Mesenchymal stem cell (in vitro differentiated cells and primary cell): Measurements from ENCODE around the gene CARNS1.
A peak's percentile ranks its signal among the peaks of the same experiment; 100 is the strongest.

ENCODE experiments used
- DNase-seq: peaks from one replicate; pipeline ENCODE4 v3.0.0-alpha.2; 2013
- H2AFZ ChIP-seq: one replicate; pipeline ENCODE4 v1.6.1; 2013; ENCODE audit warnings: low read depth, mild to moderate bottlenecking, control low read depth, inconsistent platforms, low read length, moderate library complexity
- H2AK5ac ChIP-seq: 2 replicates; pipeline ENCODE4 v1.6.1; 2013; ENCODE audit warnings: low read length, moderate library complexity, mild to moderate bottlenecking, inconsistent platforms; ENCODE audit not compliant: severe bottlenecking
- H2BK120ac ChIP-seq: one replicate; pipeline ENCODE4 v1.6.1; 2013; ENCODE audit warnings: low read depth, mild to moderate bottlenecking, inconsistent platforms, low read length, moderate library complexity
- H2BK12ac ChIP-seq, 2 experiments: one replicate each; pipeline ENCODE4 v1.6.1; 2013; ENCODE audit warnings: inconsistent platforms in 2 of 2, low read length in 2 of 2, mild to moderate bottlenecking in 2 of 2, moderate library complexity in 2 of 2, control low read depth in 1 of 2
- H2BK15ac ChIP-seq: one replicate; pipeline ENCODE4 v1.6.1; 2013; ENCODE audit warnings: mild to moderate bottlenecking, low read depth, inconsistent platforms; ENCODE audit not compliant: poor library complexity, severe bottlenecking
- H2BK5ac ChIP-seq: 2 replicates; pipeline ENCODE4 v1.6.1; 2013; ENCODE audit warnings: low read depth, mild to moderate bottlenecking, low read length, control low read depth, inconsistent platforms; ENCODE audit not compliant: poor library complexity, severe bottlenecking
- H3K14ac ChIP-seq, 2 experiments: one replicate each; pipeline ENCODE4 v1.6.1; 2013; ENCODE audit warnings: inconsistent platforms in 2 of 2, low read length in 2 of 2, control low read depth in 1 of 2, mild to moderate bottlenecking in 1 of 2, moderate library complexity in 1 of 2
- H3K18ac ChIP-seq, 2 experiments: one replicate each; pipeline ENCODE4 v1.6.1; 2013; ENCODE audit warnings: inconsistent platforms in 2 of 2, low read length in 2 of 2, control low read depth in 1 of 2, low read depth in 1 of 2, mild to moderate bottlenecking in 1 of 2
- H3K23ac ChIP-seq, 2 experiments: one replicate each; pipeline ENCODE4 v1.6.1; 2013; ENCODE audit warnings: inconsistent platforms in 2 of 2, low read length in 2 of 2, mild to moderate bottlenecking in 2 of 2, moderate library complexity in 2 of 2, control low read depth in 1 of 2
- H3K27ac ChIP-seq: 2 replicates; pipeline ENCODE4 v1.5.1; 2013; ENCODE audit warnings: mild to moderate bottlenecking, moderate library complexity, low read length, control low read depth, inconsistent platforms; ENCODE audit not compliant: poor library complexity, severe bottlenecking
- H3K27me3 ChIP-seq, 2 experiments: 2 replicates each; pipeline versions ENCODE4 v1.6.1 to v1.7.0; 2013; ENCODE audit warnings: low read length in 2 of 2, mild to moderate bottlenecking in 2 of 2, moderate library complexity in 2 of 2, control low read depth in 1 of 2, inconsistent platforms in 1 of 2; ENCODE audit not compliant: control insufficient read depth in 1 of 2, insufficient read depth in 1 of 2
- H3K36me3 ChIP-seq, 2 experiments: 2 replicates each; pipeline versions ENCODE4 v1.6.1 to v1.7.0; 2013; ENCODE audit warnings: low read length in 2 of 2, control low read depth in 1 of 2, inconsistent platforms in 1 of 2, low read depth in 1 of 2, mild to moderate bottlenecking in 1 of 2; ENCODE audit not compliant: insufficient read depth in 2 of 2, control insufficient read depth in 1 of 2
- H3K4ac ChIP-seq, 2 experiments: one replicate each; pipeline ENCODE4 v1.6.1; 2013; ENCODE audit warnings: inconsistent platforms in 2 of 2, low read length in 2 of 2, mild to moderate bottlenecking in 2 of 2, moderate library complexity in 2 of 2, control low read depth in 1 of 2, low read depth in 1 of 2
- H3K4me1 ChIP-seq: 2 replicates; pipeline ENCODE4 v1.6.1; 2013; ENCODE audit warnings: low read depth, low read length, control low read depth; ENCODE audit not compliant: control insufficient read depth, insufficient read depth
- H3K4me2 ChIP-seq: 2 replicates; pipeline ENCODE4 v1.6.1; 2013; ENCODE audit warnings: low read length, mild to moderate bottlenecking, inconsistent platforms; ENCODE audit not compliant: poor library complexity, severe bottlenecking
- H3K4me3 ChIP-seq, 2 experiments: 2 replicates each; pipeline versions ENCODE4 v1.5.1 to v1.7.0; 2013; ENCODE audit warnings: low read length in 2 of 2, mild to moderate bottlenecking in 2 of 2, control low read depth in 1 of 2, low read depth in 1 of 2; ENCODE audit not compliant: insufficient read depth in 1 of 2
- H3K79me1 ChIP-seq: replicated peaks from 2 replicates; pipeline ENCODE4 v1.6.1; 2013; ENCODE audit warnings: mild to moderate bottlenecking, control low read depth, low read length, inconsistent platforms; ENCODE audit not compliant: poor library complexity, severe bottlenecking
- H3K9ac ChIP-seq: 2 replicates; pipeline ENCODE4 v1.7.0; 2013; ENCODE audit warnings: mild to moderate bottlenecking, low read length, moderate library complexity
- H3K9me3 ChIP-seq: 2 replicates; pipeline ENCODE4 v1.7.0; 2013; ENCODE audit warnings: mild to moderate bottlenecking, low read length; ENCODE audit not compliant: control insufficient read depth
- H4K8ac ChIP-seq: one replicate; pipeline ENCODE4 v1.6.1; 2013; ENCODE audit warnings: inconsistent platforms, mild to moderate bottlenecking, low read length, moderate library complexity
- H4K91ac ChIP-seq: one replicate; pipeline ENCODE4 v1.6.1; 2013; ENCODE audit warnings: mild to moderate bottlenecking, low read length, inconsistent platforms
- WGBS: methylation state at CpG from one replicate; pipeline ENCODE4 v1.1.7; 2013; ENCODE audit warnings: mixed read lengths; 5-methylcytosine and 5-hydroxymethylcytosine counted together

The CARNS1 gene

DNA sequence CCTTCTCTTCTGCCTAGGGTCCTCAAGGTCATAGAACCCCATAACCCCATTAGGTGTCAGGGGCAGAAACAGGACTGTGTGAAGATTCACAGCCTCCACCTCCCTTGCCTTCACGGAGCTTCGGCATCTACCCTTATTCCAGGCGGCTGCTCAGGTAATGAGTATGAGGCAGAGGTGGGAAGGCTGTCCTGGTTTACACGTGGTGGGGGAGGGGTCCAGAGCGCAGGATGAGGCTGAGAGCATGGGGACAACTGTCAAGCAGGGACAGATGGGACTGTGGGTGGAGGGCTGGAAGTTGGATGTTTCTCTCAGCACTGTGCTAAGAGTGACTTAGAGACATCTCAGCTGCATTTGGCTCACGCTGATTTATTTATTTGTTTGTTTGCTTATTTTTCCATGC lies 28.0 kb upstream of the CARNS1 start:
- peaks cover 9% of the 10 kb centered on the region for H3K79me1 ChIP-seq
- no peak overlapping the region for H3K18ac ChIP-seq
- 56% methylated on average over 5 of the region's 6 CpGs for WGBS

DNA sequence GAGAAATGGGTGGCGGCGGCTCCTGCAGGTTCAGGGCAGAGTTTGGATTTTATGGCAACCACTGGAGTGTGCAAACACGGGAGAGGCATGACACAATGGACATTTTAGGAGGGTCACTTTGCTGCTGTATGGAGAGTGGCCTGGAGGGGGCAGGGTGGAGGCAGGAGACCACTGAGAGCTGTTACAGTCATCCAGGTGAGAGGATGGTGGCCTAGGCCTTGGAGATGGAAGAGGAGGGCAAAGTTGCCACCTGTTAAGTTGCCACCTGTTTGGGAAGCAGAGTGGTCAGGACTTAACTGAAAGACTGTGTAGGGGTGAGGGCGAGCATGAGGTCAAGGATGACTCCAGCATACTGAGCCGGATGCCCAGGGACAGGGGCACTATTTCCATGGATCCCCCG lies 26.0 kb upstream of the CARNS1 start:
- Histone ChIP-seq H3K18ac (no peak overlapping the region), H4K91ac (no peak overlapping the region)

More for the DNA sequence above, 28.0 kb upstream of the CARNS1 start:
- H4K8ac ChIP-seq, result no peak overlapping the region
- DNase-seq, result no peak
- H3K36me3 ChIP-seq, result no peaks in the 10 kb centered on the region
- no peak overlapping the region for H3K27ac ChIP-seq
- H3K4me2 ChIP-seq, result no peak overlapping the region
- H3K14ac ChIP-seq, result no peak overlapping the region
- peaks cover 17% of the 10 kb centered on the region for H3K4me1 ChIP-seq
- H3K27me3 ChIP-seq, result peaks cover 0 to 11% of the 10 kb centered on the region in 2 experiments
- no peak overlapping the region for H3K4ac ChIP-seq
- no peaks in the 10 kb centered on the region for H3K9me3 ChIP-seq
- no peak overlapping the region for H3K9ac ChIP-seq
- no peak overlapping the region for H2BK120ac ChIP-seq
- no peak overlapping the region for H2BK12ac ChIP-seq
- no peak overlapping the region for H2BK15ac ChIP-seq
- H2BK5ac ChIP-seq, result no peak overlapping the region
- no peak overlapping the region for H2AK5ac ChIP-seq
- H2AFZ ChIP-seq, result no peak overlapping the region
- no peak overlapping the region for H4K91ac ChIP-seq
- no peak overlapping the region for H3K23ac ChIP-seq
- no peak overlapping the region for H3K4me3 ChIP-seq

DNA sequence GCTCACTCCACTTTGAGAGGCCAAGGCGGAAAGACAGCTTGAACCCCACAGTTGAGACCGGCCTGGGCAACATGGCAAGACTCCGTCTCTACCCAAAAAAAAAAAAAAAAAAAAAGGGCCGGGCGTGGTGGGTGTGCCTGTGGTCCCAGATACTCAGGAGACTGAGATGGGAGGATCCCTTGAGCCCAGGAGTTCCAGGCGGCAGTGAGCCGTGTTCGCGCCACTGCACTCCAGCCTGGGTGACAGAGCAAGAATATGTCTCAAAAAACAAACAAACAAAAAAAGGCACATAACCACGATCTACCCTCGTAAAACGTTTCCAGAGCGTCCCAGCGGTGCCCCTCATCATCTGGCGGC lies 24.6 kb upstream of the CARNS1 start:
- Histone ChIP-seq H2BK120ac (no peak overlapping the region), H3K4me1 (peaks cover 15% of the 10 kb centered on the region), H3K9me3 (no peaks in the 10 kb centered on the region), H3K36me3 (peaks cover 10 to 20% of the 10 kb centered on the region in 2 experiments), H2BK12ac (no peak overlapping the region), H2BK15ac (no peak overlapping the region), H3K27me3 (peaks cover 0 to 11% of the 10 kb centered on the region in 2 experiments), H3K79me1 (peaks cover 20% of the 10 kb centered on the region), H2AFZ (no peak overlapping the region), H2BK5ac (no peak overlapping the region), H3K4me2 (peak overlapping the region; percentile 74), H3K9ac (peak overlapping the region; percentile 90), H3K4me3 (peak overlapping the region; percentile 87 to 91), H4K91ac (no peak overlapping the region), H3K18ac (peak overlapping the region in 1 of 2 experiments; percentile 69), H3K14ac (no peak overlapping the region), H4K8ac (no peak overlapping the region), H3K4ac (peak overlapping the region in 1 of 2 experiments; percentile 62), H2AK5ac (no peak overlapping the region), H3K27ac (peak overlapping the region; percentile 51), H3K23ac (no peak overlapping the region)
- DNase-seq, result no peak
- 17% methylated on average over 12 of the region's 15 CpGs for WGBS

More for the DNA sequence above, 26.0 kb upstream of the CARNS1 start:
- Histone ChIP-seq H3K4me1 (peaks cover 22% of the 10 kb centered on the region), H3K9ac (no peak overlapping the region), H3K79me1 (peaks cover 20% of the 10 kb centered on the region), H3K27ac (no peak overlapping the region), H3K27me3 (peaks cover 0 to 11% of the 10 kb centered on the region in 2 experiments), H3K23ac (no peak overlapping the region), H2BK15ac (no peak overlapping the region), H2BK5ac (no peak overlapping the region), H2BK12ac (peak overlapping the region in 1 of 2 experiments; percentile 51), H3K4me3 (no peak overlapping the region), H3K9me3 (no peaks in the 10 kb centered on the region), H3K4ac (no peak overlapping the region), H3K4me2 (no peak overlapping the region), H2BK120ac (no peak overlapping the region), H3K36me3 (peaks cover 2 to 12% of the 10 kb centered on the region in 2 experiments), H2AFZ (no peak overlapping the region), H4K8ac (no peak overlapping the region), H2AK5ac (no peak overlapping the region), H3K14ac (no peak overlapping the region)
- 74% methylated on average over 6 of the region's 6 CpGs for WGBS
- peak; percentile 40 for DNase-seq

DNA sequence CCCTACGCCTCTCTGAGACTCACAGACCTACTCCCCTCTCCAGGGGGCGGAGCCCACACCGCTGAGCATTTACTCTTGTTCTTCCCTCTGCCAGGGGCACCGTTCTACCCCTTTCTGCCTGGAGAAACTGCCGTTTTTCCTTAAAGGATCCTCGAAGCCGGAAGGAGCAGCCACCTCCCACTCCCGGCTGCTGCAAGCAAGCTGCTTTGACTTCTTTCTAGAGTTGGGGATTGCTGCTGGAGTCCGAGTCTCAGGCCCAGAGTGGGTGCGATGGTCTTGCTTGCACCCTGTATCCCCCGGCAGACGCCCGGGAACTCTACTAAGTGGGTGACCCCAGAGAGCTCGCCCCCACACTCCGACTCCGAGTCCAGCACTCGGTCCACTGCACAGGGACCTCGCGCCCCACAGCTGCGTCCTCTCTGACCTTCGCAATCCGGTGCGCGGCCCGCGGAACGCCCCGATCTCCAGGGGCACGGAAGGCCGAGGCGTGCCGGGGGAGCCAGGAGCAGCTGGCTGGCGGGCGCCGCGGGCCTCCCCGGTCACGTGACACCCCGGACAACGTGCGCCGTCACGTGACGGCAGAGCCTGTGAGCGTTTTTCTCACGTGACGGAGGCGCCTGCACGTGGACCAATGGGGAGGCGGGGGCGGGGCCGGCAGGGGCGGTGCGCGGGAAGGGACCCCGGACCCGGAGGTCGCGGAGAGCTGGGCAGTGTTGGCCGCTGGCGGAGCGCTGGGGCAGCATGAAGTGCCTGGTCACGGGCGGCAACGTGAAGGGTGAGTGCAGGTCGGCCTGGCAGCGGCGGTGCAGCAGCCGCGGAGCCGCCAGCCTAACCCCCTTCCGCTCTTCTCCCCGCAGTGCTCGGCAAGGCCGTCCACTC lies 23.9 kb upstream of the CARNS1 start, which contains the start of gene RAD9A:
Gene RAD9A, plus strand, starts transcription at position 683 of the 879 bp plus-strand sequence. Its CDS starts 59 bp downstream, at position 742.
- H3K9me3 ChIP-seq, result no peaks in the 10 kb centered on the region
- peak within 1 kb of the TSS; percentile 51 for H3K27ac ChIP-seq
- H2BK12ac ChIP-seq, result peak within 1 kb of the TSS; percentile 55 to 84
- peak within 1 kb of the TSS; percentile 79 for H4K91ac ChIP-seq
- peaks cover 23% of the 10 kb centered on the region for H3K79me1 ChIP-seq
- peaks cover 0 to 11% of the 10 kb centered on the region in 2 experiments for H3K27me3 ChIP-seq
- H2BK5ac ChIP-seq, result peak within 1 kb of the TSS; percentile 54
- DNase-seq, result peak; percentile 95
- H3K4ac ChIP-seq, result peak within 1 kb of the TSS; percentile 62 to 68
- H3K9ac ChIP-seq, result peak within 1 kb of the TSS; percentile 90
- H4K8ac ChIP-seq, result peak within 1 kb of the TSS; percentile 83
- peaks cover 16 to 26% of the 10 kb centered on the region in 2 experiments for H3K36me3 ChIP-seq
- peak within 1 kb of the TSS; percentile 91 for H2AFZ ChIP-seq
- H2BK120ac ChIP-seq, result peak within 1 kb of the TSS; percentile 57
- H3K4me2 ChIP-seq, result peak within 1 kb of the TSS; percentile 91
- peak within 1 kb of the TSS; percentile 84 to 91 for H3K18ac ChIP-seq
- H3K23ac ChIP-seq, result peak within 1 kb of the TSS in 1 of 2 experiments; percentile 92
- peak within 1 kb of the TSS; percentile 87 to 91 for H3K4me3 ChIP-seq
- under 1% methylated on average over 58 of the region's 75 CpGs for WGBS
- H2BK15ac ChIP-seq, result no peak within 1 kb of the TSS
- peaks cover 17% of the 10 kb centered on the region for H3K4me1 ChIP-seq
- H2AK5ac ChIP-seq, result no peak within 1 kb of the TSS
- H3K14ac ChIP-seq, result peak within 1 kb of the TSS; percentile 62 to 94
